HCEC 1CT (cell line): Measurements from ENCODE around the gene MAT2B.
A peak's percentile ranks its signal among the peaks of the same experiment; 100 is the strongest.
"Not testable (repeated sequence)": the region's sequence is repeated elsewhere in the genome, so short reads cannot be mapped to it uniquely, and the experiment has no call there.

Experiments used
- DNase-seq: peaks from one replicate; pipeline ENCODE4 v3.0.0-alpha.2; 2017

Gene MAT2B

DNA sequence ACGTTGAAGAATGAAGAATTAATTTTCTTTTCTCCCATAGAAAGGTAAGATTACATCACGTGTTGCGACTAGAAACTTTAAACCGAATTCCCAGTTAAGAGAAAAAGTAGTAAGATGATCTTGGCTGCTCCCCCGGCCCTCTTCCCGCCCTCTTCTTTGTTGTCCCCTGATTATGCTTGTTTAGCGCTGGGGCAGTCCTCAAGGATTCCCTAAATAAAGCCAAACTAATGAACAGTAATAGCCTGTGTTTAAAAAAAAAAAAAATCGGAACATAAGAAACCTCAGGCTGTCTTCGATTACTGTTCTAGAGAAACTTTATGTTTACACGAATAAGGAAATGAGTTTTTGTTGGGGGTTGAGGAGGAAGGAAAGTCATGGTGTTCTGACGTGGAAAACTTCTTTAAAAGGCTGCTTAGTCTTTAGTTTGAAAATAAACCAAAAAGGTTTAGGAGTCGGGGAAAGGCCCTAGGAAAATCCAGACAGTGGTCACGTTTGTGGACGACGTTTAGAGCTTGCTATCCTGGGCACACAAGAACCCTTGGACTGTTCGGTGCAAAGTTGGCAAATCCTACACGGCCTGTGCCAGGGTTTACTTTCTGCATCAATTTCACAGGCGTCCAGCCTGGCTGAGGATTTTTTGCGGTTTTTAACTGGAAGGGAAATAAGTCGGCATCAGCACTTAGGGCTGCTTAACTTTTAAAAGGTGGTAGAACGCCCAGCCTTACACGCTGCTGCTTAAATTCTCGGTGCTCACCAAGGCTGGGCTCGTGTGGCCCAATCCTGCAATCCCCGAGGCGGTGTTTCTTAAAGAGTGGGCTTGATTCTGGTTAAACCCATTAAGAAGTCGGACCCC is 1.1 kb upstream of the MAT2B start:
- DNase-seq, result peak; percentile 46

DNA sequence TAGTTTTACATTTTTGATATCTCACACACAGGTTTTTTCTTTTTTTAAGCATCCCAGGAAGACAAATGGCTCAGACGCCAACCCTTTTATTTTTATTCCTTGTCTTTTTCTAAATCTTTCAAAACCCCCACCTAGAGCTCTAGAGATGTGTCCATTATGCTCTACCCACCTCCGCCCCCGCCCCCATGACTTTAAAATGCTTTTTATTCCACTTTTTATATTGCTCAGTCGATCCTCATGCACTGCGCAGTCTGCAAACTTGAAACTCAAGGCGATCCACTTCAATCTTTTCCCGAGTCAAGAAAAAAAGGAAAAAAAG is 411 bp upstream of the MAT2B start:
- DNase-seq, result peak; percentile 3

DNA sequence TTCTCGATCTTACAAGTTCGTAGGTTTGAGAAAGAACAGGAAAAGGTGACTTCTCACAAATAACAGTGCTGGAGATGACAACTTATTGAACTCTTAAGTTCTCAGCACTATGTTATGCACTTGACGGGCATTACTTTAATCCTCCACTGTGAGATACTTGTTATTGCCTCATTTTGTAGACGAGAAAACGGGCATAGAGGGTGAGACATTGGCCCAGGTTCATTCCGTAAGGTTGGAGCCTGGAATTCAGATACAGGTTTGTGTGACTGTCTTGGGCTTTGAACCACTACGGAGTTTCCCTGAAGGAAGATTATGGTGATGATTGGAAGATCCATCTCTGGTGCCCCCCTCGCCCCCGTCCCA is 657 bp downstream of the MAT2B start:
- no peak for DNase-seq

DNA sequence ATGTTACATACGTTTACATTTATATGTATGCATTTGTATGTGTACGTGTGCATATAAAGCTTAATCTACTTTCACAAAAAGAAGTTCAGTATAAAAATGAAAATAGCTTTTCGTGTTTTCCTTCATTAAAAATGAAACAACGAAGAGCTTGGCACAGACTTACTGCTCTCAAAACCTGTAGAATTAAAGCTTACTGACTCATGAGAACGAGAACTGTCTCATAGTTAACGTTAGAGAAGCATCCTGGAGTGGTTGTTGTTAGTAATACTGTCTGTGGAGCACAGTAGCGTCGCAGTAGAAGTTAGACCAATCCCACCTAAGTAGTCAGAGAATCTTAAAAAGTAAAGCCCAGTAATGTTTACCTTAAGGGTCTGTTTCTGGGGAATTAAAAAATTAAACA is 1.3 kb downstream of the MAT2B start:
- peak; percentile 53 for DNase-seq

GRCh38 chr5:163508753-163509152 is 3.3 kb downstream of the MAT2B start:
- no peak for DNase-seq

DNA sequence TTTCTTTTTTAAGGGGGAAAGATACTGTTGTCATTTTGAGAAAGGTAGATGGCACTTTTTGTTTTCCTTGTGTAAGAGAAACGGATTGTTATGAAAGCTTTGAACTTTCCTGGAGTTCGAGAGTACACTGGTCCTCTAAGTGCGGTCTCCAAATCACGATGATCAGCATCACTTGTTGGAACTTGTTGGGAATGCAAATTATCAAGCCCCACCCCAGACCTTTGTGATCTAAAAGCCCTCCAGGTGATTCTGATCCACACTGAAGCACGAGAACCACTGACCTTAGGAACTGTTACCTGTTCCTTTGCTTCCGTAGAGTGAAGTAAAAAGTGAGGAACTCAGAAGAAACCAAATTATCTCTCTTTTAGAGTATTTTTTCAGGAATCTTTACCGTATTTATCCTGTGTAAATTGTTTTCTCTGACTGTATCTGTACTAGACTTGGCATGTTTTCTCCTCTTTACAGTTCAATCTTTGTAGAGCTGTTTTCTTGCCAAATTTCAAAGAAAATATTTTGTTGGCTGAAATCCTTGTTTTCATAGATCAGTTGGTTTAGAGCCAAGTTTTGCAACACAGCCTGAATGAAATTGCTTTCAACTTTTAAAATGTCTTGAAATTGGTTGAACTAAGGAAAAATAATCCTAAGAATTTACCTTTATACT is 4.0 kb downstream of the MAT2B start:
- DNase-seq, result peak; percentile 56

GRCh38 chr5:163512526-163512925 is 7.1 kb downstream of the MAT2B start:
- DNase-seq, result no peak

DNA sequence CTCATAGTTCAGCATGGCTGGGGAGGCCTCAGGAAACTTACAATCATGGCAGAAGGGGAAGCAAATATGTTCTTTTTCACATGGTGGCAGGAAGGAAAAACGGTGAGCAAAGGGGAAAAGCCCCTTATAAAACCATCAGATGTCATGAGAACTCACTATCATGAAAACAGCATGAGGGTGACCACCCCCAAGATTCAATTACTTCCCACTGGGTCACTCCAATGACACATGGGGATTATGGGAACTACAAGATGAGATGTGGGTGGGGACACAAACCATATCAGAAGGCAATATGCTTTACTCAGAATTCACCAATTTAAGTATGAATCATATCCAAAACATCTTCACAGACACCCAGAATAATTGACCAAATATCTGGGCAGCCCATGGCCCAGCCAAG is 19.7 kb downstream of the MAT2B start:
- no peak for DNase-seq

GRCh38 chr5:163529698-163530097 is 24.3 kb downstream of the MAT2B start:
- no peak for DNase-seq

DNA sequence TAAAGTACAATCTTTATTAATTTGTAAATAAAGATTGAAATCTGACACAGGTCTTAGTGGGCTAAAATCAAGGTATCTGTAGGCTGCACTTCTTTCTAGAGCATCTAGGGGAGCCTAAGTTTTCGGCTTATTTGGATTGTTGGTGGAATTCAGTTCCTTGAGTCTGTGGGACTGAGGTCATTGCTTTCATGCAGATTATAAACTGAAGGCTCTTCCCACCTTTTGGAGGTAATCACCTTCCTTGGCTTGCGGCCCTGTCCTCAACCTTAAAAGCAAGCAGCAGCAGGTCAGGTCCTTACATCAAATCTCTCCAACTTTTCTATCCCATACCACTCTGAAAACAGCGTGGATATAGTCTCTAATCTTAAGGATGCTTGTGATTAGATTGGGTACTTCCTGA is 25.9 kb downstream of the MAT2B start:
- DNase-seq, result no peak

- no peak for DNase-seq
Measured at GRCh38 chr5:163532171-163533084, 27.0 kb downstream of the MAT2B start.

- no peak for DNase-seq
Measured at GRCh38 chr5:163533223-163533622, 27.8 kb downstream of the MAT2B start.

GRCh38 chr5:163534492-163535094 is 29.2 kb downstream of the MAT2B start:
- no peak for DNase-seq

GRCh38 chr5:163535290-163535689 is 29.9 kb downstream of the MAT2B start:
- no peak for DNase-seq

GRCh38 chr5:163536442-163536841 is 31.0 kb downstream of the MAT2B start:
- not testable (repeated sequence) for DNase-seq

- DNase-seq, result no peak
Measured at GRCh38 chr5:163540696-163541095, 35.3 kb downstream of the MAT2B start.

GRCh38 chr5:163542771-163543170 is 37.4 kb downstream of the MAT2B start:
- DNase-seq, result no peak

DNA sequence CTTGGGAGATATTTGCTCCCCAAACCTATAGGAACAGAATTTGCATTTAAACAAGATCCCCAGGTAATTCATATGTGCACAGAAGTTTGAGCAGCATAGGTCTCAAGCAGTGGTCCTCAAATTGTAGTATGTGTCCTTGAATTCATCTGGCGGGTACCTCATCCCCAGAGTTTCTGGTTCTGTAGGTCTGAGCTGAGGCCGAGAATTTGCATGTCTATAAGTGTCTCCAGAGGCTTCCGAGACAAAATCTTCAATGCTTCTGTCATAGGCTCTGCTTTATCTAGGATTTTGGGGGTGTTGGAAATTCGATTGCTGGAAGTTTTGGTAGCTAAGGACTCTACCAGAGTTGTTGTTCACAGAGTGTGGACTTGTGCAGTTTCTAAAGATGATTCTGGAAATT is 38.6 kb downstream of the MAT2B start:
- DNase-seq, result no peak

- DNase-seq, result no peak
Measured at GRCh38 chr5:163544836-163545235, 39.4 kb downstream of the MAT2B start.

DNA sequence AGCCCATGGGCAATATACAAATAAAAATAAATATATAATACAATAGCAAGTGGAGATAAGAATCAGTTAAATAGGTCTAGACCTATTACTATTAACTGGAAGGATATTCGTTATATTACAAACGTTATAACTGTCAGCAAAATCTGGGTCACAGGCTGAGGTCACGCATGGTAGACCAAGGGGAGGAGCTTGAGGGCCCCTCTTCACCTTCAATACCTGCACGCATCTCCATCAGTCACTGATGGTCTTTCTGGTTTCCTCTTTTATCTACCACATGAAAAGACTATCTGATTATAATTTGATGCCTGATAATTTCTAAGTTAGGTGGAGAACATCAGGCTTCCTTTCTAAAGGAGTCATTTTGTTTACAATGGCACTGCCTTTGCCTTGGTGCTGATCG is 43.2 kb downstream of the MAT2B start:
- DNase-seq, result no peak

DNA sequence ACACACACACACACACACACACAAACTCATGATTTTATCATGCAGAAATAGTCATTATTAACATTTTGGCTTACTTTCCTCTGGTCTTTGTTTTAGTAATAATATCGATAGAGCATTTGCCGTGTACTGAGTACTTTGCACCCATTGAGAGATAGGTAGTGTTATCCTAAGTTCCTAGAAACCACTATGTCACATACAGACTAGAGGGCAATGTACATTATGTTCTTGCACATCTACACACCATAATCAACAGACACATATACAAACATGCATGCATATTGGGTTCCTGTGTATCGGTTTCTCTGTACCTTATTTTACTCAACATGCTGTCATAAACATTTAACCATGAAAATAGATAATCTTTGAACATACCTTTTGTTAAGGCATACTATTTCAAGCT is 45.7 kb downstream of the MAT2B start:
- DNase-seq, result no peak

GRCh38 chr5:163552536-163552935 is 47.1 kb downstream of the MAT2B start:
- DNase-seq, result no peak

DNA sequence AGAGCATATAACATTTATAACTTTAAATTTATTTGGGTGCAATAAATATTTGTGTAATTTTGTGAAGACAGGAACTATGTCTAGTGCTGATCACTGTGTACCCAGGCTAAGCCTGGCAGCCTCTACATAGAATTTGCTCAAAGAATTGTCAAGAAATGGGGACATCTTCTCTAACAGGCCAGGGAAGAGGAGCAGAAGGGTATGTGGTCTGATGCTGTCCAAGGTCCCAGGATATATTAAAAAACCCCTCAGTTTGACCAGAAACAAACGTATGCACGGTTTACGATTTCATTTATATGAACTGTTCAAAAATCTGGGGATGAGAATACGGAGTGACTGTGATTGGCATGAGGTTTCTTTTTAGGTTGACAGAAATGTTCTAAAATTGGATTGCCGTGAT is 55.9 kb downstream of the MAT2B start:
- no peak for DNase-seq
